K562 (cell line): ENCODE data around the gene PHF3. TPM values are rescaled to one million over a fixed set of nuclear protein-coding genes. Genes with fewer than 3 reads are reported as not detected.

Source experiments
- ATAC-seq: fragments of 200-7000 bp; cut with Tn5 transposase; 3 replicates; pipeline ENCODE4 v1.9.1; 2020; ENCODE audit warnings: moderate library complexity
- BruUV-seq: library from RNA; stranded (reverse); fragments of 400-500 nt; replicated peaks from 2 replicates; lab custom pipeline; 2021; lab: Mats Ljungman, UMichigan
- CTCF ChIA-PET: fragments of 300-600 bp; formaldehyde crosslinking; extraction: SDS; loops from one replicate; lab custom pipeline; 2021; ENCODE audit warnings: low intra/inter-chr PET ratio; lab: Yijun Ruan, JAX
- POLR2A ChIA-PET: fragments of 300-600, 350-650 bp; sonication (Branson Sonifier 250); formaldehyde crosslinking; extraction: SDS; loops from one replicate; lab custom pipeline; 2021; ENCODE audit warnings: antibody characterized with exemption, inconsistent platforms; lab: Yijun Ruan, JAX
- DNase-seq, 4 experiments: peaks; one replicate each; pipeline versions ENCODE4 v3.0.0 to v3.0.0-alpha.2; 2011 to 2018; ENCODE audit warnings: low spot score in 3 of 4, mixed read lengths in 3 of 4; ENCODE audit errors: extremely low read depth in 1 of 4
- FAIRE-seq: peaks from 2 replicates; lab custom pipeline; 2011; peaks lifted over from hg19 to GRCh38; lab: Jason Lieb, UNC
- H2AFZ ChIP-seq: 2 replicates; pipeline ENCODE4 v1.6.0; 2011; ENCODE audit warnings: low read depth, low read length, control low read depth, inconsistent platforms
- H3K27ac ChIP-seq: fragments of 200-600 bp; 3 replicates; pipeline ENCODE4 v1.8.0; 2011; ENCODE audit warnings: low read depth, mild to moderate bottlenecking, control low read depth, inconsistent platforms, low read length, moderate library complexity, mixed read lengths; ENCODE audit errors: extremely low read depth
- H3K27me3 ChIP-seq, 2 experiments: fragments of 300-600 bp in 1 of 2; 2 replicates in 1 of 2; 3 replicates in 1 of 2; pipeline versions ENCODE4 v1.6.0 to v1.8.0; 2011; ENCODE audit warnings: inconsistent platforms in 2 of 2, low read length in 2 of 2, mild to moderate bottlenecking in 1 of 2, mixed read lengths in 1 of 2, moderate library complexity in 1 of 2; ENCODE audit not compliant: control insufficient read depth in 2 of 2, insufficient read depth in 2 of 2
- H3K36me3 ChIP-seq: fragments of 300-600 bp; 3 replicates; pipeline ENCODE4 v1.8.0; 2011; ENCODE audit warnings: mild to moderate bottlenecking, low read length, inconsistent platforms; ENCODE audit not compliant: control insufficient read depth, insufficient read depth
- H3K4me1 ChIP-seq, 2 experiments: fragments of 200-600 bp in 1 of 2; replicated peaks in 1 of 2; 2 replicates in 1 of 2; 3 replicates in 1 of 2; pipeline versions ENCODE4 v1.5.1 to v1.8.0; 2011; ENCODE audit warnings: inconsistent platforms in 2 of 2, low read length in 2 of 2, mild to moderate bottlenecking in 1 of 2, mixed read lengths in 1 of 2, moderate library complexity in 1 of 2; ENCODE audit not compliant: control insufficient read depth in 2 of 2, insufficient read depth in 2 of 2
- H3K4me2 ChIP-seq: 2 replicates; pipeline ENCODE4 v1.6.1; 2011; ENCODE audit warnings: low read length, control low read depth, inconsistent platforms, mixed read lengths; ENCODE audit not compliant: insufficient read depth
- H3K4me3 ChIP-seq: fragments of 200-600 bp; sonication (generic), shearing (Covaris generic); 2 replicates; pipeline ENCODE4 v1.5.1; 2016; ENCODE audit warnings: control low read depth, inconsistent platforms
- H3K79me2 ChIP-seq: fragments of 200-600 bp; 3 replicates; pipeline ENCODE4 v1.8.0; 2011; ENCODE audit warnings: low read length, inconsistent platforms; ENCODE audit not compliant: control insufficient read depth, insufficient read depth
- H3K9ac ChIP-seq, 2 experiments: 2 replicates each; pipeline versions ENCODE4 v1.6.0 to v1.6.1; 2011; ENCODE audit warnings: low read depth in 2 of 2, low read length in 2 of 2, control low read depth in 1 of 2, inconsistent platforms in 1 of 2, mild to moderate bottlenecking in 1 of 2, mixed read lengths in 1 of 2; ENCODE audit not compliant: insufficient read depth in 1 of 2
- H3K9me1 ChIP-seq: one replicate; pipeline ENCODE4 v1.6.0; 2011; ENCODE audit warnings: inconsistent platforms, mild to moderate bottlenecking, low read length, moderate library complexity; ENCODE audit not compliant: control insufficient read depth, insufficient read depth
- H3K9me3 ChIP-seq: replicated peaks from 2 replicates; pipeline ENCODE4 v1.5.1; 2011; ENCODE audit warnings: low read depth, low read length, inconsistent platforms; ENCODE audit not compliant: control insufficient read depth, insufficient read depth
- H4K20me1 ChIP-seq: replicated peaks from 2 replicates; pipeline ENCODE4 v1.6.1; 2011; ENCODE audit warnings: low read length, inconsistent platforms, mixed read lengths; ENCODE audit not compliant: control insufficient read depth, insufficient read depth
- RFX5 ChIP-seq: IDR thresholded peaks from 2 replicates; pipeline ENCODE4 v1.6.1; 2011; ENCODE audit warnings: low read depth, mild to moderate bottlenecking, improper control_type of control experiment, low read length
- WGBS: fragments of 100-300 bp; shearing (Covaris generic); methylation state at CpG from one replicate; pipeline ENCODE4 v1.1.6; 2016; ENCODE audit warnings: low coverage, mixed read lengths; ENCODE audit not compliant: insufficient coverage; ENCODE audit errors: missing lambda C conversion rate; 5-methylcytosine and 5-hydroxymethylcytosine counted together
- in situ Hi-C: fragments of 300-500 bp; cut with MboI; formaldehyde crosslinking; loops from 4 replicates; pipeline ENCODE4 v1.15.0; 2018; ENCODE audit warnings: inconsistent platforms, mixed read lengths
- intact Hi-C: fragments of 100-400 bp; cut with micrococcal nuclease; formaldehyde crosslinking; loops from 2 replicates; pipeline ENCODE4 v1.14.2; 2022
- polyA plus RNA-seq, 8 experiments: library from polyadenylated mRNA; depleted of rRNA in 4 of 8; stranded (reverse) in 5 of 8; unstranded in 3 of 8; fragments of >200 nt; fragmentation: Nextera tagmentation in 2 of 8; fragmentation: Illumina TruSeq in 1 of 8; extraction: Ambion mirVana in 2 of 8; extraction: Trizol in 1 of 8; gene quantifications; 2 replicates each; pipeline versions ENCODE4 v1.2.1 to v1.2.3, GENCODE V29; 2011 to 2014; ENCODE audit warnings: inconsistent platforms in 1 of 8, missing spikeins in 1 of 8
- total RNA-seq, 7 experiments: library from RNA; depleted of rRNA in 6 of 7; stranded (reverse); fragments of >200 nt in 6 of 7; fragmentation: Illumina TruSeq in 2 of 7; extraction: Trizol in 2 of 7; gene quantifications; 2 replicates each; pipeline versions ENCODE4 v1.2.1 to v1.2.3, GENCODE V29; 2011 to 2021; ENCODE audit warnings: low replicate concordance in 1 of 7
- TF ChIP-seq, protein P1 (sequence below): sonication (generic); formaldehyde crosslinking; IDR thresholded peaks from 2 replicates; pipeline ENCODE4 v1.8.0; 2022; ENCODE audit warnings: mild to moderate bottlenecking, missing genetic modification reagents
- TF ChIP-seq, protein P2 (sequence below), 2 experiments: fragments of 450-650 bp in 1 of 2; sonication (generic) in 1 of 2; formaldehyde crosslinking in 1 of 2; IDR thresholded peaks in 1 of 2; conservative IDR thresholded peaks in 1 of 2; 2 replicates each; pipeline versions ENCODE4 v1.6.1 to v1.8.1; 2016 to 2023; ENCODE audit warnings: mild to moderate bottlenecking in 2 of 2, moderate library complexity in 2 of 2, inconsistent platforms in 1 of 2, missing genetic modification reagents in 1 of 2

The PHF3 gene
- total and polyA plus RNA-seq, 9 of the 15 experiments (the other 6 are each of a cell fraction or from before 2014, with no cell fraction given): 8.1 to 51.2 (median 30.9) TPM

DNA sequence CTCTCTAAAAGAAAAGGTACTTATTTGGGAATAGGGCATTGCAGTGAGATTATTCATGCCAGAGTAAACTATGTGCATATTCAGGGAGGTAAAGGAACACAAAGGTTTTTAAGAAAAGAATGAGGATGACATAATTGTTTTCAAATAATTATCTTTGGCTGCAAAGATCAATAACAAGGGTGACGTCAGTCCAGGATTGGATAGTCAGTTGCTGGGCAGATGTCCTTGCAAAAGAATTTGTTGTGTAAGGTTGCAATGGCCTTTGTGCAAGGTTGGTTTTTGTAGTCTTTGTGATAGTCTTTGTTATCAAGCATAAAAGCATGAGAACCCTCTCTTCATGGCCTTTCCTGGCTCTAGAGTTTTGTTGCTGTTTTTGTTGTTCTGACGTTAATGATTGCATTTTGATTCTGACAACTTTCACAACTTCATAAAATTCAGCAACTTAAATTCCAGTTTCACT is 45.6 kb upstream of the PHF3 start:
- H3K27me3 ChIP-seq: no peaks in the 10 kb centered on the region
- intact Hi-C loops (loop anchor here (10.0 kb wide), 1 partner anchor 135 kb away; no protein-coding TSS in a partner anchor), in situ Hi-C loops (no loop called here)
- no peaks in the 10 kb centered on the region for H4K20me1 ChIP-seq
- ChIA-PET CTCF (no interaction called here), POLR2A (interaction anchor here (0.7 kb wide), 1 partner anchor 9 kb away, joined by 3 read pairs; no protein-coding TSS in a partner anchor)
- peak; percentile 40; the same call in 1 of the 2 replicates for TF ChIP-seq RFX5
- TF ChIP-seq, protein P1, sequence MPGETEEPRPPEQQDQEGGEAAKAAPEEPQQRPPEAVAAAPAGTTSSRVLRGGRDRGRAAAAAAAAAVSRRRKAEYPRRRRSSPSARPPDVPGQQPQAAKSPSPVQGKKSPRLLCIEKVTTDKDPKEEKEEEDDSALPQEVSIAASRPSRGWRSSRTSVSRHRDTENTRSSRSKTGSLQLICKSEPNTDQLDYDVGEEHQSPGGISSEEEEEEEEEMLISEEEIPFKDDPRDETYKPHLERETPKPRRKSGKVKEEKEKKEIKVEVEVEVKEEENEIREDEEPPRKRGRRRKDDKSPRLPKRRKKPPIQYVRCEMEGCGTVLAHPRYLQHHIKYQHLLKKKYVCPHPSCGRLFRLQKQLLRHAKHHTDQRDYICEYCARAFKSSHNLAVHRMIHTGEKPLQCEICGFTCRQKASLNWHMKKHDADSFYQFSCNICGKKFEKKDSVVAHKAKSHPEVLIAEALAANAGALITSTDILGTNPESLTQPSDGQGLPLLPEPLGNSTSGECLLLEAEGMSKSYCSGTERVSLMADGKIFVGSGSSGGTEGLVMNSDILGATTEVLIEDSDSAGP (CRISPR knock-in tag): no peak
- TF ChIP-seq, protein P2, sequence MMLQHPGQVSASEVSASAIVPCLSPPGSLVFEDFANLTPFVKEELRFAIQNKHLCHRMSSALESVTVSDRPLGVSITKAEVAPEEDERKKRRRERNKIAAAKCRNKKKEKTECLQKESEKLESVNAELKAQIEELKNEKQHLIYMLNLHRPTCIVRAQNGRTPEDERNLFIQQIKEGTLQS (IDR thresholded peaks at IDR 0.05): peak; percentile 22; the same call in 1 of the 2 replicates
- TF ChIP-seq, protein P2 (CRISPR knock-in tag; conservative IDR thresholded peaks at IDR 0.05): no peak
- no peaks in the 10 kb centered on the region for H3K79me2 ChIP-seq
- H3K36me3 ChIP-seq: no peaks in the 10 kb centered on the region
- 10% methylated on average over 2 of the region's 2 CpGs for WGBS
- H3K4me1 ChIP-seq: no peaks in the 10 kb centered on the region; a peak in 1 of 5 replicates
- H3K4me2 ChIP-seq: no peak overlapping the region
- no peaks in the 10 kb centered on the region for H3K9me3 ChIP-seq
- no TSS peak for BruUV-seq
- H3K9ac ChIP-seq: no peak overlapping the region
- DNase-seq: no peak
- H3K9me1 ChIP-seq: no peaks in the 10 kb centered on the region
- no peak for FAIRE-seq
- ATAC-seq: no peak
- no peak overlapping the region for H3K27ac ChIP-seq
- H2AFZ ChIP-seq: no peak overlapping the region
- no peak overlapping the region for H3K4me3 ChIP-seq
